GM21786 (cell line): ENCODE results near the gene FBXL13.
"Not testable (repeated sequence)": the region's sequence is repeated elsewhere in the genome, so short reads cannot be mapped to it uniquely, and the experiment has no call there.

Experiments used
- ATAC-seq: cut with Tn5 transposase; IDR thresholded peaks from one replicate; pipeline ENCODE4 v1.9.1; 2021; ENCODE audit not compliant: unreplicated experiment

The FBXL13 gene

DNA sequence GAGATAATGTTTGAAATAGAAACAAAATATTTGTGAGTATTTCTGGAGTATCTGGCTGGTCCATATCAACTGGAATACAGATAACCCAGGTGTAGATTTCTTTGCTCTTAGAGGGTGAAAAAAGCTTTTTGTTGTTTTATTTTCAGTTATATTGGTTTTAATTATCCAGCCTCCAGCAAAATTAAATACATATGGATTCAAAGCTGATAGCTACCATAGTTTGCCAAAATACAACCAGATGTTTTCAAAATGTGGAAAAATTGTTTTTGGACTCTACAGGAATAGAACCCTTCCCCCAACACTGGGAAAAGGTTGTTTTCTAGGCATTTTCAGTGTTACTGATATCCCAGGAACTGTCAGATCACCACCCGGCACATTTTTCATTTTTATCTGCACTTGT, 131.7 kb downstream of the FBXL13 start:
- no peak for ATAC-seq

- no peak for ATAC-seq
These were observed 132.3 kb downstream of the FBXL13 start for GRCh38 chr7:102942181-102942866.

DNA sequence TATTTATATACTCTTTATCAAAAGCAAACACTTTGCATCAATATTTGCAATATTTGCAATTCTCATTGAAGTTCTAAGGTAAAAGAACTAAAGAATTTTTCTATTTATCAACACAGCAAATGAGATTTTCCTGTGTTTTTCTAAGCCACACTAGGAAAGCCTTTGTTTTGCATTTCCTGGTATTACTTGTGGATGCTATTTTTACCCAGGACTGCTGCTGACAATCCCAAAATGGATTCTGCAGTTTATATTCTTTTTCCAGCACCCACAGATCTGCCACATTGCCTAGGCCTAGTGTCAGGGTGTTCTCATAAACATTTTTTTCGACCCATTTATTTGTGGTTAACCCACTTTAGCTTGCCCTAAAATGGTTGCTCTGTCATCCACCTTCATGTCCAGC, 135.9 kb downstream of the FBXL13 start:
- ATAC-seq, result no peak

DNA sequence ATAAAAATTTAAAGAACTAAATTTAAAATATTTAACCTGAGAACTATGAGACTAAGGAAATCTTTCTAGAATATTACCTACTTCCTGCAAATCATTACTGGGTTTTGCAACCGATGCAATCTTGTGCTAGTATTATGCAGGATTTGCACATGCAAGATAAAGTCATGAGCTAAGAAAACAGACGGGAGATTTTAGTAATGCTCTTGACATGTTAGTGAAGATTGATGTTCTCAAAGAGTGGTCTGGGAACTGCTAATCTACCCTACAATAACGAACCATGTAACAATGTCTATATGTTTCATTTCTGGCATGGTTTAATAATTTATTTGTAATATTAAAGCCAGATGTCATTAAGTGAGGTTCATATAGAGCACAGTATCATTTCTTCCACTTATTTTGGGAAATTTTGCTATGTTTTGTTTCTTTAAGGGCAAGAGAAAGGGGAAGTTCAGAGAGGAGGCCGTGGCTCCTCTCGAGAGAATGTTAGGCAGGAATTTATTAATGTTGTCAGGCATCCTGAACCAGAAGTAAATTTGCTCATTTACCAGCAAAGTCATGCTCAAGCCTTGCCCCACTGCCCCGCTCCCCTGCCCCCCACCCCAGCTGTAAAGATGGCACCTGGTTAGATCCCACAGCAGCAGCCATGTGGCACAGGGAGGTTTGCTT, 139.0 kb downstream of the FBXL13 start:
- no peak for ATAC-seq

DNA sequence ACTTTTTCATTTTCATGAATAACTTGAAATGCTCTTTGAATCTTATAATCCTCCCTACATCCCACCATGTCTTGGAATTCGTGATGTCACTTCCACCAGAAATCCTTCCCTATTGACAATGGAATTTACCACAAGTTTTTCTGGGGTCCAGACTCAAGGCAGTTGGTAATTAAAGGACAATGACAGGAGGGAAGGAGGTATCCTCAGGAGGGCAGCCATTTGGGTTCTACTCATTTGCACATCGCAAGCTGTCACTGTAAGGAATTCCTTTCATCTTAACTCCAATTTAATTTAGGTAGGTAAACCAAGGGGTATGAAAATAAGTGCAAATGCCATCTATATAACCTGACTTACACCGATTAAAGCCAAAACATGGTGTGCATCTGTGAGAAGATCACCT, 139.9 kb downstream of the FBXL13 start:
- ATAC-seq, result no peak

GRCh38 chr7:102934239-102934638, 140.4 kb downstream of the FBXL13 start:
- no peak for ATAC-seq

GRCh38 chr7:102933763-102934162, 140.8 kb downstream of the FBXL13 start:
- ATAC-seq, result no peak

GRCh38 chr7:102931757-102932156, 142.8 kb downstream of the FBXL13 start:
- no peak for ATAC-seq

- no peak for ATAC-seq
These were observed 147.2 kb downstream of the FBXL13 start for GRCh38 chr7:102927312-102927933.

GRCh38 chr7:102926783-102927140, 147.8 kb downstream of the FBXL13 start:
- no peak for ATAC-seq

- ATAC-seq, result no peak
These were observed 148.4 kb downstream of the FBXL13 start for GRCh38 chr7:102925976-102926782.

DNA sequence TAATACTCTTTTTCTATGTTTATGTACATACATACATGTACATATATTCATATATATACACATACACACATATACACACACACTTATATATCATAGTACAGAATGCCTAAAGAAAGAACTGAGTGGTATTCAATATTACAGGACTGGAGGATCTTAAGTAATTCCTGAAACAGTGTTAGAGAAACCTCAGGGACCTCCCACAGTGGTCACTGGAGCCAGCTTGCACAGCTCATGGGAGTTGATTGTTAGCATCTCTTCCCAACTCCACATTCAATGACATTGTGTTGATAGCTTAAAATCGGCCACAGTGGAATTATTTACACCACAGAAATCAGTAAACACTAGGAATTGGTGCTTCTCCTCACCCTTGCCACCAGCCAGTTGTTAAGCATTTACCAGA, 155.8 kb downstream of the FBXL13 start:
- no peak for ATAC-seq

DNA sequence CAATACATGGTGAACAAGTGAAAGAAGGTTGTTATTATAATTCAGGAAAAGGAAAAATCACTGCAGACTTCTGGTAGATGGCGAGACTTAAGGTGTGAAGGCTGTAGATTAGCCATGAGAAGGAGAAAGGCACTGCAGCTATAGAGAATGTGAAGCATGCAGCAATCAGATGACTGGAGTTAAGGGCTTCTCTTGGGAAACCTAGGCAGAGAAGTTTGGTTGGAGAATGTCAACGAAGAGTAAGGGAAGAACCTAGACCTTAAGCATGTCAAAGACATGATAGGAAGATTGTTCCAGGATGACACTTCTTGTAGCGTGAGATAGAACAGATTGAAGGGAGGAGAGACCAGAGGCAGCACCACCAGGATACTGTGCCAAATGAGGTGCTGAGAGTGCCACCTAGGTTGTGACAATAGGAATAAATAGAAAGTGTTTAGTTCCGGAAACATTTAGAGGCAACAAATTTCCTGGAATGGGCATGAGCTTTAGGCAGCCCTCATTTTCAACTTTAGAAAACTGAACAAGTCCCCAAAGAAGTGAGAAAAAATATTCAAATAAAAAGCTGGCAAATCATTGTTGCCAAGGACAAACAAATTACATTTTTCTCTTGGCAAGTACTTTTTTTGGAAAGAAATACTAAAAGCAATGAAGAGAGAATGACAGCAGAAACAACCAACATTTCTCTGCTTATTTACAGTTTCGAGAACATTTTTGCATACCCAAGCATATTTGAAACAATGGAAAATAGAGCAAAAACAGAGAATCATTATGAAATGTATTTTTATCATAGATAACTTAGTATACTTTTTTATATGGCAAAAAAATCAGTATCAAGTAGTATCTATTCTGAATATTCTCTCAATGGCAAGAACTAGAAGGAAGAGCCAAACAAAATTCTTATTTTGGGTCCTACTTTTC, 156.9 kb downstream of the FBXL13 start:
- no peak for ATAC-seq

GRCh38 chr7:102916881-102917280, 157.7 kb downstream of the FBXL13 start:
- ATAC-seq, result no peak

- ATAC-seq, result no peak
These were observed 158.2 kb downstream of the FBXL13 start for GRCh38 chr7:102916426-102916825.

DNA sequence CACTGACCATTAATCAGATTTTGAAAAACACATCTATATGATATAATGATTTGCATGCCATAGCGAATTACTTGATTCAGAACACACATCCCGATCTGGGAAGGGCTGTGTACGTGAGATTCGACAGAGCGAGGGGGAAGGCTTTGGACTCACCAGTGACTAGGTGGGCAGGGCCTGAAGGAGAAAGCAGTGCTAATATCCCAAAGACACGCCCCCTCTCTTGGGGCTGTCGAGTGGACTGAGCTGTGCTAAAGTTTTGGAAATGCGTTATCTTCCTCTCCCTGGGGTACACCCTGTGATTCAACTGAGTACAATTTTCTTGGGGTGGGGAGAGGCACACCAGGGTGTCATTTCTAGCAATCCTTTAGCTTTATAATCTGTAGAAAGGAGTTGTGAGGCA, 160.0 kb downstream of the FBXL13 start:
- no peak for ATAC-seq

GRCh38 chr7:102913826-102914225, 160.8 kb downstream of the FBXL13 start:
- no peak for ATAC-seq

DNA sequence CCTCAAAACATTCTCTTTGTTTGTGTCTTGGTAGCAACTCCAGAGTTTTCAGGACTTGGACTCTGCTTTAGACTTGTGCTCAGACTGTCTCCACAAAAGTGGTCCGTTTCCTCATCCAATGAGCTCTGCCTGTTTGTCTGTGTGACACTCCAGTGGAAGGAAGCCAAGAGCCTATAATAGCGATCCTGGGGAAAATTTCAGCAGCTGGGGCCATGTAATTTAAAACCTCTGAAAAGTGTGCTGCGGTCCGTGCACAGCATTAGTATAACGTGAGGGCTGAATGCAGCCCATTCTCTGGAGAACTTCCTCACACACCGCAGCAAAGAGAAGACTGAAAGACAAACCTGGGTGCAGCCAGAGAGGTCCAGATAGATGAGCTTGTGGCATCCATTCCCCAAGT, 161.9 kb downstream of the FBXL13 start, which contains the start of gene LRRC17:
TSS of gene LRRC17 (plus strand) at position 259 of the 400 bp plus-strand sequence. CDS start 20,914 bp downstream, outside the sequence.
- ATAC-seq, result no peak

DNA sequence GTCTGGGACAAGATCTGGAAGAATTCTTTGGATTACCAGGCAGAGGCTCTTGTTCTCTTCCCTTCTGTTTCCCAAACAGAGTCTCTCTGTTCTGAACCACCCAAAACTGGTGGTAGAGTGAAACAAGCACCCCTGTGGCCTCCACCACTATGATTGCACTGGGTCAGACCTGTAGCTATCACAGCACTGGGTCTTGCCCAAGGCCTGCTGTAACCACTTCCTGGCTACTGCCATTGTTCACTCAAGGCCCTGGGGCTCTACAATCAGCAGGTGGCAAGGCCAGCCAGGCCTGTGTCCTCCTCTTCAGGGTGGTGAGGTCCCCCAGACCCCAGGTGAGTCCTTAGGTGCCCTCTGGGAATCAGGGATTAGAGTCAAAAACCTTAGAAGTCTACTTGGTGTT, 165.9 kb downstream of the FBXL13 start:
- ATAC-seq, result no peak

GRCh38 chr7:102903576-102903975, 171.0 kb downstream of the FBXL13 start:
- ATAC-seq, result not testable (repeated sequence)
